OCI-LY3 (cell line): ENCODE measurements around the gene HKDC1.

Experiments used
- CTCF ChIP-seq: fragments of 200-600, 300-600 bp; sonication (generic); IDR thresholded peaks from 2 replicates; pipeline ENCODE4 v1.5.1; 2014; ENCODE audit warnings: antibody characterized with exemption, low read length, low read depth
- EZH2phosphoT487 ChIP-seq: fragments of 200-600 bp; shearing (Covaris generic); IDR thresholded peaks from 2 replicates; pipeline ENCODE4 v1.6.1; 2018; ENCODE audit warnings: antibody characterized with exemption, mixed run types, low read depth

- TF ChIP-seq CTCF (no peak), EZH2phosphoT487 (no peak)
Observed at GRCh38 chr10:69220041-69220451, at the start of gene HKDC1.
